ENCODE measurements around the gene ATP2A3.
"Not testable (repeated sequence)": the region's sequence is repeated elsewhere in the genome, so short reads cannot be mapped to it uniquely, and the experiment has no call there.

ATP2A3 gene

DNA sequence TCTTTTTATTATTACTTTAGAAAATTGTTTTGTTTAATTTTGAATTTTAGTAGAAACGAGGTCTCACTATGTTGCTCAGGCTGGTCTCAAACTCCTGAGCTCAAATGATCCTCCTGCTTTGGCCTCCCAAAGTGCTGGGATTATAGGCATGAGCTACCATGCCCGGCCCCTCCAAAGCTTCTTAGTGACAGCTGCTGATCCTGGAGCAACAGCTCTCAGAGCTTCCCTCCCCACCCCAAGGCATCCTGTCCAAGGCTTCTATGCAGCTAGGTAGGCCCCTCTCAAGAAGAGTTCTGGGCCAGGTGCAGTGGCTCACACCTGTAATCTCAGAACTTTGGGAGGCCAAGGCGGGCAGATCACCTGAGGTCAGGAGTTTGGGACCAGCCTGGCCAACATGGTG, 15.7 kb downstream of the ATP2A3 start:
- not testable (repeated sequence) for H3K9me3 ChIP-seq (ENCODE audit: insufficient read depth, low read depth, low read length); H3K18ac ChIP-seq (ENCODE audit: low read length); H4K91ac ChIP-seq (ENCODE audit: low read depth, low read length); H3K14ac ChIP-seq (ENCODE audit: low read length); H3K4me3 ChIP-seq (ENCODE audit: low read depth, low read length); H4K12ac ChIP-seq (ENCODE audit: low read depth, low read length); H3K36me3 ChIP-seq (ENCODE audit: control insufficient read depth in 1 of 2, insufficient read depth in 2 of 2, low read length in 2 of 2); H3K4me1 ChIP-seq (ENCODE audit: control insufficient read depth in 1 of 2, insufficient read depth in 2 of 2, low read length in 2 of 2); H2BK12ac ChIP-seq (ENCODE audit: low read length); H2BK120ac ChIP-seq (ENCODE audit: insufficient read depth, low read length, poor library complexity); H3K23ac ChIP-seq (ENCODE audit: low read length); H3K27me3 ChIP-seq (ENCODE audit: insufficient read depth, low read length); H2AK5ac ChIP-seq (ENCODE audit: low read length); H2BK5ac ChIP-seq (ENCODE audit: low read depth, low read length, poor library complexity); DNase-seq; H3K79me1 ChIP-seq (ENCODE audit: low read length); H3K4ac ChIP-seq (ENCODE audit: low read depth, low read length); H3K79me2 ChIP-seq (ENCODE audit: control insufficient read depth, insufficient read depth, low read length, poor library complexity); H2AFZ ChIP-seq (ENCODE audit: insufficient read depth, low read length, poor library complexity); H3K9ac ChIP-seq (ENCODE audit: low read length); H4K8ac ChIP-seq (ENCODE audit: low read depth, low read length); H3K27ac ChIP-seq (ENCODE audit: low read depth, low read length); H3K4me2 ChIP-seq (ENCODE audit: low read length)
- WGBS (ENCODE audit: extremely low coverage, insufficient coverage, insufficient read length): no CpG with 5 or more reads among the region's 3 CpGs

DNA sequence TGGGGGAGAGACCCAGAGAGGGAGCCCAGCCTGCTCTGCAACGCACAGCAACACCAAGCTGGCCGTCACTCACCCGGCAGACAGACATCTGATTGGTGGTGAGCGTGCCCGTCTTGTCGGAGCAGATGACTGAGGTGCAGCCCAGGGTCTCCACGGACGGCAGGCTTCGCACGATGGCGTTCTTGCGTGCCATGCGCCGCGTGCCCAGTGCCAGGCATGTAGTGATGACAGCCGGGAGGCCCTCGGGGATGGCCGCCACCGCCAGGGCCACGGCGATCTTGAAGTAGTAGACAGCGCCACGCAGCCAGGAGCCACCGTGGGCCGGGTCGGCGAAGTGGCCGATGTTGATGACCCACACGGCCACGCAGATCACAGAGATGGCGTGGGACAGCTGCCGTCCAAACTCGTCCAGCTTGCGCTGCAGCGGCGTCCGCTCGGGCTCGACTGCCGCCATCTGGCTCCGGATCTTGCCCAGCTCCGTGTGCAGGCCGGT, 16.9 kb downstream of the ATP2A3 start:
- Histone ChIP-seq H3K27me3 (ENCODE audit: insufficient read depth, low read length) (no peaks in the 10 kb centered on the region), H3K23ac (ENCODE audit: low read length) (no peak overlapping the region), H3K4me2 (ENCODE audit: low read length) (no peak overlapping the region), H2AFZ (ENCODE audit: insufficient read depth, low read length, poor library complexity) (no peak overlapping the region), H3K4me1 (ENCODE audit: control insufficient read depth in 1 of 2, insufficient read depth in 2 of 2, low read length in 2 of 2) (peaks cover 6% of the 10 kb centered on the region in 2 experiments), H3K27ac (ENCODE audit: low read depth, low read length) (no peak overlapping the region), H3K36me3 (ENCODE audit: control insufficient read depth in 1 of 2, insufficient read depth in 2 of 2, low read length in 2 of 2) (no peaks in the 10 kb centered on the region), H3K4ac (ENCODE audit: low read depth, low read length) (no peak overlapping the region), H3K14ac (ENCODE audit: low read length) (no peak overlapping the region), H4K8ac (ENCODE audit: low read depth, low read length) (no peak overlapping the region), H3K9ac (ENCODE audit: low read length) (no peak overlapping the region), H2BK12ac (ENCODE audit: low read length) (no peak overlapping the region), H3K18ac (ENCODE audit: low read length) (no peak overlapping the region), H2AK5ac (ENCODE audit: low read length) (no peak overlapping the region), H3K79me1 (ENCODE audit: low read length) (no peaks in the 10 kb centered on the region), H4K91ac (ENCODE audit: low read depth, low read length) (no peak overlapping the region), H3K79me2 (ENCODE audit: control insufficient read depth, insufficient read depth, low read length, poor library complexity) (no peaks in the 10 kb centered on the region), H2BK120ac (ENCODE audit: insufficient read depth, low read length, poor library complexity) (no peak overlapping the region), H4K12ac (ENCODE audit: low read depth, low read length) (no peak overlapping the region), H3K4me3 (ENCODE audit: low read depth, low read length) (peak overlapping the region; percentile 3), H2BK5ac (ENCODE audit: low read depth, low read length, poor library complexity) (no peak overlapping the region), H3K9me3 (ENCODE audit: insufficient read depth, low read depth, low read length) (peaks cover 7% of the 10 kb centered on the region)
- DNase-seq: no peak
- no CpG with 5 or more reads among the region's 43 CpGs for WGBS (ENCODE audit: extremely low coverage, insufficient coverage, insufficient read length)

DNA sequence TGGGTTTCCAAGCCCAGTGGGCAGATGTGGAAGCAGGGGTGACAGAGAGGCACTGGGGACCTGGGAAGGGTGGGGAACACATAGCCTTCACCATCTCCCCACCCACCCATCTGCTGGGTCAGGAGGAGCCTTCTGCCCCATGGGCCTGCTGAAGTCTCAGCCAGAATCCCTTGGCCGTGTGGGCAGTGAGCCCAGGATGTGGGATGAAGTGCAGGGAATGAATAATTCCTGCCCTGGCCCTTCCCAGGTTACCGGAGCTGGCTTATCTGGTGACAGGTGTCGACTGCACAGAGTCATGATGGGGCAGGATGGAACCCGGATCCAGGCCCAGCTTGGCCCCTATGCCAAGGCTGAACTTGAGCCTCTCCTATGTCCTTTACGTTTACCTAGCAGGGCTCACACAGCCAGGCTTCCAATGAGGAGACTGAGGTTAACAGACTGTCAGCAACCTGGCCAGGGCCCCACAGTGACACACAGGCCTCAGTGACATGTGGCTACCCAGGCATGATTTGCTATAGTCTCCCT, 17.5 kb downstream of the ATP2A3 start:
- no peak overlapping the region for H3K14ac ChIP-seq (ENCODE audit: low read length)
- H4K91ac ChIP-seq (ENCODE audit: low read depth, low read length): no peak overlapping the region
- H3K9ac ChIP-seq (ENCODE audit: low read length): no peak overlapping the region
- no peak overlapping the region for H2BK120ac ChIP-seq (ENCODE audit: insufficient read depth, low read length, poor library complexity)
- H2BK12ac ChIP-seq (ENCODE audit: low read length): no peak overlapping the region
- no peaks in the 10 kb centered on the region for H3K79me2 ChIP-seq (ENCODE audit: control insufficient read depth, insufficient read depth, low read length, poor library complexity)
- H3K4ac ChIP-seq (ENCODE audit: low read depth, low read length): no peak overlapping the region
- no peak overlapping the region for H2AK5ac ChIP-seq (ENCODE audit: low read length)
- H3K4me1 ChIP-seq (ENCODE audit: control insufficient read depth in 1 of 2, insufficient read depth in 2 of 2, low read length in 2 of 2): peaks cover 6% of the 10 kb centered on the region in 2 experiments
- H3K36me3 ChIP-seq (ENCODE audit: control insufficient read depth in 1 of 2, insufficient read depth in 2 of 2, low read length in 2 of 2): no peaks in the 10 kb centered on the region
- no peak overlapping the region for H3K23ac ChIP-seq (ENCODE audit: low read length)
- no peak overlapping the region for H3K27ac ChIP-seq (ENCODE audit: low read depth, low read length)
- no CpG with 5 or more reads among the region's 5 CpGs for WGBS (ENCODE audit: extremely low coverage, insufficient coverage, insufficient read length)
- no peak overlapping the region for H2AFZ ChIP-seq (ENCODE audit: insufficient read depth, low read length, poor library complexity)
- H2BK5ac ChIP-seq (ENCODE audit: low read depth, low read length, poor library complexity): no peak overlapping the region
- H3K18ac ChIP-seq (ENCODE audit: low read length): no peak overlapping the region
- no peaks in the 10 kb centered on the region for H3K79me1 ChIP-seq (ENCODE audit: low read length)
- H4K12ac ChIP-seq (ENCODE audit: low read depth, low read length): no peak overlapping the region
- no peaks in the 10 kb centered on the region for H3K27me3 ChIP-seq (ENCODE audit: insufficient read depth, low read length)
- H3K9me3 ChIP-seq (ENCODE audit: insufficient read depth, low read depth, low read length): peaks cover 7% of the 10 kb centered on the region
- no peak for DNase-seq
- H3K4me2 ChIP-seq (ENCODE audit: low read length): no peak overlapping the region
- no peak overlapping the region for H4K8ac ChIP-seq (ENCODE audit: low read depth, low read length)
- no peak overlapping the region for H3K4me3 ChIP-seq (ENCODE audit: low read depth, low read length)

DNA sequence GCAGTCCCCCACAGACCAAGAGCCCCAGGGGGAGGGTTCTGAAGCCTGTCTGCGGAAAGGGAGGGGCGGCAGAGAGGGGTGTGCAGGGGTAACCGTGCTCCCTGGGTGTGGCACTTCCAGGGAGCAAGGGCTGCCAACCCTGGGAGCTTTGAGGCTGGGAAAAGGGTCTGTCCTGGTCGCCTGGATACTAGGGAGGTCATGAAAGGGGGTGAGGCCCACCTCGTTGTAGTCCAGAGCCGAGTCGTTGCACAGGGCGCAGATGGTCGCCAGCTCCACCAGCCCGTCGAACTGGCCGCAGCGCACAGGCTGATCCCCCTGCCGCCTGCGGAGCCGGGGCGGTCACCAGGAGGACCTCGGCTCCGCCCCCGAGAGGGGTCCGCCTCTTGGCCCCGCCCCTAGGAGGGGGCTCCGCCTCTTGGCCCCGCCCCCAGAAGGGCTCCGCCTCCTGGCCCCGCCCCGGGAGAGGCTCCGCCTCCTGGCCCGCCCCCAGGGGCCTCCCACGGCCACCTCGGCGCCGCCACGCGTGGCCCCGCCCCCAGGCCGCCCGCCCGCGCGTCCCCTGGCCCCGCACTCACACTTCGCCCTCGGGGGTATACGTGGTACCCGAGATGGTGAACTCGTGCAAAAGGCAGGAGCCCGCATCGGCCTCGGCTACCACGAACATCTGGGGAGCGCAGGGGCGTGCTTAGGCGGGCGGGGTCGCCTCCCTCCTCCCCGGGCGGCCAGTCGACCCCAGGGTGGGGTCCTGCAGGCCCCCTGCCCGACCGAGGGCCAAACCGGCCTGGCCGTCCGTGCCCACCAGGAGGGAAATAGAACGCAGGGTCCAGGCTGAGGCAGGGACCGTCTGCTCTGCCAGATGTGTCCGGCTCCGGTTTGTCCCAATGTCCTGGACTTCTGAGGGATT, 19.5 kb downstream of the ATP2A3 start:
- Histone ChIP-seq H3K4me3 (ENCODE audit: low read depth, low read length) (peak overlapping the region; percentile 60), H2BK120ac (ENCODE audit: insufficient read depth, low read length, poor library complexity) (no peak overlapping the region), H2AK5ac (ENCODE audit: low read length) (no peak overlapping the region), H3K18ac (ENCODE audit: low read length) (no peak overlapping the region), H3K4me1 (ENCODE audit: control insufficient read depth in 1 of 2, insufficient read depth in 2 of 2, low read length in 2 of 2) (peaks cover 6% of the 10 kb centered on the region in 2 experiments), H3K9me3 (ENCODE audit: insufficient read depth, low read depth, low read length) (peaks cover 7% of the 10 kb centered on the region), H3K36me3 (ENCODE audit: control insufficient read depth in 1 of 2, insufficient read depth in 2 of 2, low read length in 2 of 2) (no peaks in the 10 kb centered on the region), H2BK12ac (ENCODE audit: low read length) (no peak overlapping the region), H3K27me3 (ENCODE audit: insufficient read depth, low read length) (no peaks in the 10 kb centered on the region), H3K4ac (ENCODE audit: low read depth, low read length) (no peak overlapping the region), H3K4me2 (ENCODE audit: low read length) (peak overlapping the region; percentile 53), H2AFZ (ENCODE audit: insufficient read depth, low read length, poor library complexity) (peak overlapping the region; percentile 6), H4K91ac (ENCODE audit: low read depth, low read length) (no peak overlapping the region), H4K12ac (ENCODE audit: low read depth, low read length) (no peak overlapping the region), H3K79me2 (ENCODE audit: control insufficient read depth, insufficient read depth, low read length, poor library complexity) (no peaks in the 10 kb centered on the region), H3K14ac (ENCODE audit: low read length) (no peak overlapping the region), H3K9ac (ENCODE audit: low read length) (no peak overlapping the region), H3K79me1 (ENCODE audit: low read length) (no peaks in the 10 kb centered on the region), H3K27ac (ENCODE audit: low read depth, low read length) (no peak overlapping the region), H4K8ac (ENCODE audit: low read depth, low read length) (no peak overlapping the region), H2BK5ac (ENCODE audit: low read depth, low read length, poor library complexity) (no peak overlapping the region), H3K23ac (ENCODE audit: low read length) (no peak overlapping the region)
- WGBS (ENCODE audit: extremely low coverage, insufficient coverage, insufficient read length): no CpG with 5 or more reads among the region's 68 CpGs
- peak; percentile 15 to 73 for DNase-seq

Data from trophoblast cell (in vitro differentiated cells and primary cell).